Thoracic aorta (tissue), 2 donors: Measurements from ENCODE around the gene GON4L. TPM values are rescaled to one million over a fixed set of nuclear protein-coding genes. Genes with fewer than 3 reads are reported as not detected.
"Not testable (repeated sequence)": the region's sequence is repeated elsewhere in the genome, so short reads cannot be mapped to it uniquely, and the experiment has no call there.

Experiments used
- ATAC-seq: fragments of 150-250 bp; one replicate; pipeline ENCODE4 v1.8.0; 2017; ENCODE audit warnings: low read depth; ENCODE audit not compliant: insufficient number of reproducible peaks, low FRiP score
- DNase-seq: peaks from one replicate; pipeline ENCODE4 v3.0.0-alpha.2; 2020; ENCODE audit warnings: low spot score
- H3K27ac ChIP-seq, 2 donors: fragments of 200-600 bp; sonication (generic); 1 replicate in 1 of 2; 2 replicates in 1 of 2; pipeline ENCODE4 v1.5.1; 2016; ENCODE audit warnings: mild to moderate bottlenecking in 2 of 2, moderate library complexity in 2 of 2
- H3K27me3 ChIP-seq: fragments of 200-600 bp; sonication (generic); replicated peaks from 2 replicates; pipeline ENCODE4 v1.6.0; 2016; ENCODE audit warnings: mild to moderate bottlenecking; ENCODE audit not compliant: insufficient read depth
- H3K36me3 ChIP-seq: fragments of 200-600 bp; sonication (generic); one replicate; pipeline ENCODE4 v1.5.1; 2016
- H3K4me1 ChIP-seq, 2 donors: fragments of 200-600 bp; sonication (generic); 1 replicate in 1 of 2; 2 replicates in 1 of 2; pipeline versions ENCODE4 v1.5.1 to v1.6.0; 2016; ENCODE audit warnings: low read depth in 2 of 2, mild to moderate bottlenecking in 1 of 2; ENCODE audit not compliant: control insufficient read depth in 1 of 2
- H3K4me3 ChIP-seq: fragments of 200-600 bp; sonication (generic); 2 replicates; pipeline ENCODE4 v1.5.1; 2016; ENCODE audit warnings: mild to moderate bottlenecking
- H3K9me3 ChIP-seq: fragments of 200-600 bp; sonication (generic); 2 replicates; pipeline ENCODE4 v1.5.1; 2016
- total RNA-seq, 2 donors: library from RNA; depleted of rRNA; stranded (reverse); fragments of >200 nt; gene quantifications; one replicate each; pipeline versions ENCODE4 v1.1.0 to v1.2.3, GENCODE V29; 2016
- TF ChIP-seq, protein P1 (sequence below): fragments of 200-600 bp; sonication (generic); IDR thresholded peaks from one replicate; pipeline ENCODE4 v1.5.1; 2019; ENCODE audit warnings: antibody characterized with exemption

GON4L gene
- total RNA-seq, 2 donors from 2014 or later = 39.3 to 83.2 TPM

DNA sequence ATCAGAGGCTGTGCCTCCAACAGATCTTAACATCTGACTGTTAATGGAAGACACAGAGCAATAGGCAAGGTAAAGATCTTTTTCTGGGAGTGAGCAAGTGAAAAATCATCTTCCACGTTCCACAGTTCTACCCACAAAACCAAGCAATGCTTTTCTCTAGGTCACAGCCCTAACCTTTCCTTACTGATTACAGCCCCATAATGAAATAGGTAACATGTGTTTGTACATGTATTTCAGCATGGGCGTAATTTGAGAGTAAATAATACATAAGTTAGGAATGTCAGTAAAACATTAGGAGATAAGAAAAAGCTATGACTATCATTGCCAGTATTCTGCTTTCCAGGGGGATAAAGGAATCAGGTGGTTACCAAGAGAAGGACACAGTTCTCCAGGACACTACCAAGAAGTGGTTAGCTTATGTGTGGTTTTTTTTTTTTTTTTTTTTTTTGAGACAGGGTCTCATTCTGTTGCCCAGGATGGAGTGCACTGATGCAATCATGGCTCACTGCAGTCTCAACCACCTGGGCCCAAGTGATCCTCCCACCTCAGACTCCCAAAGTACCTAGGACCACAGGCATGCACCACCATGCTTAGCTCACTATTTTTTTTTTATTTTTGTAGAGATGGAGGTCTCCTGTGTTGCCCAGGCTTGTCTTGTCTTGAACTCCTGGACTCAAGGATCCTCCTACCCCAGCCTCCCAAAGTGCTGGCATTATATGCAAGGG lies 96.1 kb downstream of the GON4L start:
- Histone ChIP-seq H3K4me3 (no peak overlapping the region), H3K4me1 (no peaks in the 10 kb centered on the region), H3K27me3 (no peaks in the 10 kb centered on the region), H3K36me3 (peaks cover 66% of the 10 kb centered on the region), H3K9me3 (no peaks in the 10 kb centered on the region), H3K27ac (no peak overlapping the region)
- DNase-seq (no peak), ATAC-seq (no peak)
- TF ChIP-seq, protein P1, sequence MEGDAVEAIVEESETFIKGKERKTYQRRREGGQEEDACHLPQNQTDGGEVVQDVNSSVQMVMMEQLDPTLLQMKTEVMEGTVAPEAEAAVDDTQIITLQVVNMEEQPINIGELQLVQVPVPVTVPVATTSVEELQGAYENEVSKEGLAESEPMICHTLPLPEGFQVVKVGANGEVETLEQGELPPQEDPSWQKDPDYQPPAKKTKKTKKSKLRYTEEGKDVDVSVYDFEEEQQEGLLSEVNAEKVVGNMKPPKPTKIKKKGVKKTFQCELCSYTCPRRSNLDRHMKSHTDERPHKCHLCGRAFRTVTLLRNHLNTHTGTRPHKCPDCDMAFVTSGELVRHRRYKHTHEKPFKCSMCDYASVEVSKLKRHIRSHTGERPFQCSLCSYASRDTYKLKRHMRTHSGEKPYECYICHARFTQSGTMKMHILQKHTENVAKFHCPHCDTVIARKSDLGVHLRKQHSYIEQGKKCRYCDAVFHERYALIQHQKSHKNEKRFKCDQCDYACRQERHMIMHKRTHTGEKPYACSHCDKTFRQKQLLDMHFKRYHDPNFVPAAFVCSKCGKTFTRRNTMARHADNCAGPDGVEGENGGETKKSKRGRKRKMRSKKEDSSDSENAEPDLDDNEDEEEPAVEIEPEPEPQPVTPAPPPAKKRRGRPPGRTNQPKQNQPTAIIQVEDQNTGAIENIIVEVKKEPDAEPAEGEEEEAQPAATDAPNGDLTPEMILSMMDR = no peak

DNA sequence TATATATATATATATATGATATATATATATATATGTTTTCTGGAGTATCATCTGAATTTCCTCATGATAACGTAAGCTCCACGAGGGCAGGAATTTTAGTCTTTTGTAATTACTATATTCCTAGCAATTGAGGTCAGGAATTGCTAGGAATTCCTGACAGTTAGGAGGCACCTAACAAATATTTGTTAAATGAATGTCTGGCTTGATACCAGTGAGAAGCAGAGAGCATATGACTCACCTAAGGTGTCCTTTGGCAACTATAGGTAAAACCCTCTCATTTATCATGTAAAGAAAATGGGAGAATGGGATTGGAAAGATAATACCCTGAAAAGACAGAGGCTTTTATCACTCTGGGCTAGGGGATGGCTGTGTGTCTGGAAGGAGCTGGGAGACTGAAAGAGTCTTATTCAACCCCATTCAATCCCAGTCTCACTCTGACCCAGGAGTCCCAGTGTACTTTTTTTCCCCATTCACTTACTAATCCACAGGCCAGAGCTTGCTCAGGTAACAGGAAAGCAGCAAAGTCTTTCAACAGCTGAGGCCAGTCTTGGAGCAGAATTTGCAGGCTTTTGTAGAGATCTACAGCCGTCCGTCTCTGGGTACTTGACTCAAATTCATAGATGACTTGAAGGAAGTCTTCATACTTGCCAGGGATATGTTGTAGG lies 96.9 kb downstream of the GON4L start:
- Histone ChIP-seq H3K27me3 (no peaks in the 10 kb centered on the region), H3K9me3 (no peaks in the 10 kb centered on the region), H3K4me3 (no peak overlapping the region), H3K36me3 (peaks cover 65% of the 10 kb centered on the region), H3K4me1 (no peaks in the 10 kb centered on the region), H3K27ac (no peak overlapping the region)
- TF ChIP-seq, protein P1 = no peak
- DNase-seq (no peak), ATAC-seq (no peak)

DNA sequence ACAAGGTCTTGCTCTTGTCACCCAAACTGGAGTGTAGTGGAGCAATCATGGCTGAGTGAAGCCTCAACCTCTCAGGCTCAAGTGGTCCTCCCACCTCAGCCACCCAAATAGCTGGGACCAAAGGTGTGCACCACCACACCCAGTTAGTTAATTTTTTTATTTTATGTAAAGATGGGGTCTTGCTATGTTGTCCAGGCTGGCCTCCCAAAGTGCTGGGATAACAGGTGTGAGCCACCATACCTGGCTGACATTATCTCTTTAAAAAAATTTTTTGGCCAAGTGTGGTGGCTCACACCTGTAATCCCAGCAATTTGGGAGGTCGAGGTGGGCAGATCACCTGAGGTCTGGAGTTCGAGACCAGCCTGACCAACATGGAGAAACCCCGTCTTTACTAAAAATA lies 98.0 kb downstream of the GON4L start:
- not testable (repeated sequence) for H3K9me3 ChIP-seq, H3K27me3 ChIP-seq, H3K27ac ChIP-seq, H3K4me3 ChIP-seq, DNase-seq, H3K4me1 ChIP-seq, ATAC-seq
- H3K36me3 ChIP-seq = peaks cover 62% of the 10 kb centered on the region

DNA sequence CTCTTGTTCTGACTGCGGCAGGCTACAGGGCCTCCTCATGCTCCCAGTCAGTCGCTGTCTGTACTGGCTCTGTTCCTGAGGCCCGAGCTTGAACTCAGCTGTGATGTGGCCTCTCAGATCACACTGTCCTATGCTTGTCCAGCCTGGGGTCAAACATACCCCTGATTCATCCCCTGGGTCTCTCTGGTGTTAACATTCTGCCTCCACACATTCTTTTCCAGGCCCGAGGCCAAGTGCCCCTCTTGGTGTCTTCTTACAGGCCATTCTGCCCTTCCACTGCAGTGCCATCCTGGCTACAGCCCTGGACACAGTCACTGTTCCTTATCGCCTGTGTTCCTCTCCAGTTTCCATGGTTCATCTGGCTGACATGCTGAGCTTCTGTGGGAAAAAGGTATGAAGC lies 108.9 kb downstream of the GON4L start:
- not testable (repeated sequence) for ATAC-seq, H3K27ac ChIP-seq, H3K4me1 ChIP-seq, H3K9me3 ChIP-seq, DNase-seq, H3K4me3 ChIP-seq, H3K27me3 ChIP-seq
- H3K36me3 ChIP-seq = peaks cover 10% of the 10 kb centered on the region

DNA sequence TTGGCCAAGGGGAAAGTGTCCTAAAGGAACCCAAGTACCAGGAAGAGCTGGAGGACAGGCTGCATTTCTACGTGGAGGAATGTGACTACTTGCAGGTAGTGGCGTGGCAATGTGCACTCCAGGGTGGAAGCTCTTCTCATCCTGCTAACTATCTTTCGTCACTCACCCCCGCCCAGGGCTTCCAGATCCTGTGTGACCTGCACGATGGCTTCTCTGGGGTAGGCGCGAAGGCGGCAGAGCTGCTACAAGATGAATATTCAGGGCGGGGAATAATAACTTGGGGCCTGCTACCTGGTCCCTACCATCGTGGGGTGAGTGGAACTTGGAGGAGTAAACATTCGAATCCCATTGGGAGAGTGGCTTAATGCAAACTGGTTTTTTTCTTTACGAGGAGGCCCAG lies 109.4 kb downstream of the GON4L start:
- not testable (repeated sequence) for H3K27me3 ChIP-seq, H3K4me3 ChIP-seq, H3K4me1 ChIP-seq, H3K9me3 ChIP-seq, ATAC-seq, DNase-seq, H3K27ac ChIP-seq
- peaks cover 10% of the 10 kb centered on the region for H3K36me3 ChIP-seq

DNA sequence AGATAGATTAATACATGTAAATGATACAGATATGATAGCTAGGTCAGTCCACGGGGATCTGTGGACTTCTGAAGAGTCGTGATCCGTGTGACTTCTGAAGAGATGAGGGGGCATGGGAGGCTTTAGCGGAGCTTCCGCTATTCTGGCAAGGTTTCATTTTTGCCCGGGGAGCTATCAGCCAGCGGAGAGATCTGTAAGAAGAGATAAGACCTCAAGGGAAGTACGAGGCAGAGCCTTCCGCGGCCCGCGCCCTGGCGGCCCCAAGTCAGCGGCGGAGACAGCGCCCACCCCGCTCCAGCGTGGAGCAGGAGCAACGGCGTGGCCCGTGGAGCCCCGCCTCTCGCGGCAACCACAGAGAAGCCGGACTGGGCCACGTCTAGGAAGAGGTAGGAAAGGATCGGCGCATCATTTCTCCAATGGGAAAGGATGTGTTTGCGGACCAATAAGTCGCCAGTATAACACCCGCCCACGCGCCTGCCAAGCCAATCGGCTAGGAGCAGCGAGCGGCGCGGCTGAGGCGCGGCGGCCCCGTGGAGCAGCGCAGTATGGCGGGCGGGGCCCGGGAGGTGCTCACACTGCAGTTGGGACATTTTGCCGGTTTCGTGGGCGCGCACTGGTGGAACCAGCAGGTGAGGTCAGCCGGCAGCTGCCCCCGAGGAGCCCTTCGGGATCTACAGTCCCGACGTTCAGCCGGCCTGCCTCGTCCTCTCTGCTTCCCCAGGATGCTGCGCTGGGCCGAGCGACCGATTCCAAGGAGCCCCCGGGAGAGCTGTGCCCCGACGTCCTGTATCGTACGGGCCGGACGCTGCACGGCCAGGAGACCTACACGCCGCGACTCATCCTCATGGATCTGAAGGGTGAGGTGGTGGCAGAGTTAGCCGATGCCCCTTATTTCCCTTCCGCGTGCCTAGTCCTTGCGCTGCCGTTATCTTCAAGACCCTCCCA lies 111.5 kb downstream of the GON4L start:
- peak overlapping the region; percentile 82 for H3K4me3 ChIP-seq
- peak; percentile 96 for DNase-seq
- ATAC-seq = peak; percentile 99
- H3K27me3 ChIP-seq, H3K4me1 ChIP-seq, H3K9me3 ChIP-seq, H3K36me3 ChIP-seq: not testable (repeated sequence)
- H3K27ac ChIP-seq = peak overlapping the region; percentile 43 to 85
